ENCODE results near the gene KXD1.
"Not testable (repeated sequence)": the region's sequence is repeated elsewhere in the genome, so short reads cannot be mapped to it uniquely, and the experiment has no call there.

The KXD1 gene

DNA sequence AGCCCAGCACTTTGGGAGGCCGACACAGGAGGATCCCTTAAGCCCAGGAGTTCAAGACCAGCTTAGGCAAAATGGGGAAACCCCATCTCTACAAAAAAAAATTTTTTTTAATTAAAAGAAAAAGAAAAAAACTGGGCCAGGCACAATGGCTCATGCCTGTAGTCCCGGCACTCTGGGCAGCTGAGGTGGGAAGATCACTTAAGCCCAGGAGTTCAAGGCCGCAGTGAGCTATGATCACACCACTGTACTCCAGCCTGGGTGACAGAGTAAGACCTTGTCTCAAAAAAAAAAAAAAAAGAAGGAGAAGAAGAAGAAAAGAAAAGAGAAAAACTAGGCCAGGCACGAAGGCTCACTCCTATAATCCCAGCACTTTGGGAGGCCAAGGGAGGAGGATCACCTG lies 40.1 kb upstream of the KXD1 start:
- H3K4me3 ChIP-seq (ENCODE audit: control insufficient read depth, low read depth, low read length) = no peak overlapping the region
- TF ChIP-seq, protein P1, sequence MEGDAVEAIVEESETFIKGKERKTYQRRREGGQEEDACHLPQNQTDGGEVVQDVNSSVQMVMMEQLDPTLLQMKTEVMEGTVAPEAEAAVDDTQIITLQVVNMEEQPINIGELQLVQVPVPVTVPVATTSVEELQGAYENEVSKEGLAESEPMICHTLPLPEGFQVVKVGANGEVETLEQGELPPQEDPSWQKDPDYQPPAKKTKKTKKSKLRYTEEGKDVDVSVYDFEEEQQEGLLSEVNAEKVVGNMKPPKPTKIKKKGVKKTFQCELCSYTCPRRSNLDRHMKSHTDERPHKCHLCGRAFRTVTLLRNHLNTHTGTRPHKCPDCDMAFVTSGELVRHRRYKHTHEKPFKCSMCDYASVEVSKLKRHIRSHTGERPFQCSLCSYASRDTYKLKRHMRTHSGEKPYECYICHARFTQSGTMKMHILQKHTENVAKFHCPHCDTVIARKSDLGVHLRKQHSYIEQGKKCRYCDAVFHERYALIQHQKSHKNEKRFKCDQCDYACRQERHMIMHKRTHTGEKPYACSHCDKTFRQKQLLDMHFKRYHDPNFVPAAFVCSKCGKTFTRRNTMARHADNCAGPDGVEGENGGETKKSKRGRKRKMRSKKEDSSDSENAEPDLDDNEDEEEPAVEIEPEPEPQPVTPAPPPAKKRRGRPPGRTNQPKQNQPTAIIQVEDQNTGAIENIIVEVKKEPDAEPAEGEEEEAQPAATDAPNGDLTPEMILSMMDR (conservative IDR thresholded peaks at IDR 0.05; ENCODE audit: control insufficient read depth, insufficient read depth, low read depth, low read length) = no peak
- DNase-seq (ENCODE audit: low read depth) = no peak

DNA sequence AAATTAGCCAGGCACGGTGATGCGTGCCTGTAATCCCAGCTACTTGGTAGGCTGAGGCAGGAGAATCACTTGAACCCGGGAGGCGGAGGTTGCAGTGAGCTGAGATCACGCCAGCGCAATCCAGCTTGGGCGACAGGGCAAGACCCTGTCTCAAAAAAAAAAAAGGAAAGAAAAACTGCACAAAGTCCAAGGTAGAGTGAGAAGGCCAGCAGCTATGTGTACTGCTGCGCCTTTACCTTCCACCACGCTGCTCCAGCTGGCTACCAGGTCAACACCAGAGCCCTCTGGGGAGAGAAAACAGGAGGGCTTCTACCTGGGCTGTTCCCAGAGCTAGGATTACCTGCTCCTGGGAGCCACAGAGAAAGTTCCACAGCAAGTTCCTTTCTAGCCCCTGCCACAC lies 39.0 kb upstream of the KXD1 start:
- TF ChIP-seq, protein P1 (conservative IDR thresholded peaks at IDR 0.05; ENCODE audit: control insufficient read depth, insufficient read depth, low read depth, low read length) = no peak
- DNase-seq (ENCODE audit: low read depth) = no peak
- no peak overlapping the region for H3K4me3 ChIP-seq (ENCODE audit: control insufficient read depth, low read depth, low read length)

DNA sequence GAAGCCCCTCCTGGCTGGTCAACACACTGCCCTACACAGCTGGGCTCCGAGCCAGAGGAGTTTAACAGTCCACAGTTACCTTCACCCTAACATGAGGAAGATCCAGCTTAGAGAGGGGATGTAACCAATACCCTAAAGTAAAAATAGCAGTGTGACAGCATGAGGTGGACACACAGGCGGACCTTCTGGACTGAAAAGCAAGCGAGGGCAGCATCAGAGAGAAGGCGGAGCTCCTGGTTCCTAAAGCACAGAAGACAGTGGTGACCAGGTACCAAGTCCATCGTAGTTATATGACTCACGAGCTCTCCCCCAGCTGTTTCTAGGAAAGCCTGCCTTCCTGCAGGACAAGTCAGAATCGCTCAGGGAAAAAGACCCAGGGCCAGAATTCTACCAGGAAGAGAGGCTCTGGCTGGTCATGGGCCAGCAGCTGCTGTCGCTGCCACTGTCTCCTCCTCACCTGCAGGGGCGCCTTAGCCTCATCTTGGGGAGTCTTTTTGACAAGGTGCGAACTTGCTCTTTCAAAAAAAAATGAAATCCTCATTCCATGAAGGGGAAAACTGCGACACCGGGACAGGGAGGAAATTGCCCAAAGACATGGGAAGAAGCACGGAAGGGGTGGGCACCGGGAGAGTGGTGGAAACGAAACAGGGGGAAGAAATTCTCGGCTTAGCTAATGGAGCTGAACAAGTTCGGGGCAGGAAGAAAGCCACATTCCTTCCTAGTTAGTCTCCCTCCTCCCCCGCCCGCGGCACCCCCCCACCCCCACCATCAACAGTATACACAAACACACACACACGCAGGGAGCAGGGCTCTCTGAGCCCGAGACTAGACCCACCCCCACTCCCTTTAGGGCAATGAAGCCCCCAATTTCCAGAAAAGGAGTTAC lies 37.5 kb upstream of the KXD1 start:
- H3K4me3 ChIP-seq (ENCODE audit: control insufficient read depth, low read depth, low read length) = peak overlapping the region; percentile 73
- TF ChIP-seq, protein P1 (conservative IDR thresholded peaks at IDR 0.05; ENCODE audit: control insufficient read depth, insufficient read depth, low read depth, low read length) = peak; percentile 55
- DNase-seq (ENCODE audit: low read depth) = peak; percentile 85

DNA sequence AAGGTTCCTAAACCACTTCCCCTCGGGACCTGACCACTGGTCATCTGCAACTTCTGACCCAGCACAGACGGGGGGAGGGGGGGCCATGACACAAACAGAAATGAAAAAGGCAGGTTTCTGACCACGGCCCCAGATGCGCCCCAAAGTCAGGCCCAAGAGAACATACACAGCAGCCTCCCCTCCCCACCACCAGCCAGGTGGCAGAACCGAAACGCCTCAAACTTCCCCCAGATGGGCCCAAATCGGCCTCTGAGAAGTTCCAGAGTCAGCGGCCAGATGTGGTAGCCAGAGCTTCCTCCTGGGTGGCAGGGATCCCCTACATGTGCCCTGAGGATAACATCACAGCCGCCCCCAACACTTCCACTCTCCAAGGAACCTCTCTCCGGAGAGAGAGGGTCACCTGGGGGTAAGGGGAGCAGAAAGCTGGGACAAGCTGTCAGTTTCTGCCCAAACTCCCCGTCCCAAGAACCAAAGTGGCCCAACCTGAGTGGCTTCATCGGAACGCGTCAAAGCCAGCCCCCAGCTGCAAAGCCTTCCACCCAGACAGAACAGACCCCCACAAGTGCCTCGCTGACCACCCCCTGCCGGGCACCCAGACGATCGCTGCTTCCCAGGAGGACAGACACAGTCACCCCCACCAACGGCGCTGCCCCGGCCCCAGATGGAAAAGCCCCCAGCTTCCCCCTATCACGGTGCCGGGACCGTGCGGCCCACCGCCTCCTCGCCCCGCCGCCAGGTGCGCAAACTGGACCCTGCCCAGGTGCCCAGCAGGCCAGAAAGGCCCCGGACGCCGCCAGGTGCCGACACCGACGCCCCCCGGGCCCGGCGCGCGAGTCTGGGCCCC lies 36.6 kb upstream of the KXD1 start:
- DNase-seq (ENCODE audit: low read depth) = no peak
- TF ChIP-seq, protein P1 (conservative IDR thresholded peaks at IDR 0.05; ENCODE audit: control insufficient read depth, insufficient read depth, low read depth, low read length) = no peak
- peak overlapping the region; percentile 73 for H3K4me3 ChIP-seq (ENCODE audit: control insufficient read depth, low read depth, low read length)

DNA sequence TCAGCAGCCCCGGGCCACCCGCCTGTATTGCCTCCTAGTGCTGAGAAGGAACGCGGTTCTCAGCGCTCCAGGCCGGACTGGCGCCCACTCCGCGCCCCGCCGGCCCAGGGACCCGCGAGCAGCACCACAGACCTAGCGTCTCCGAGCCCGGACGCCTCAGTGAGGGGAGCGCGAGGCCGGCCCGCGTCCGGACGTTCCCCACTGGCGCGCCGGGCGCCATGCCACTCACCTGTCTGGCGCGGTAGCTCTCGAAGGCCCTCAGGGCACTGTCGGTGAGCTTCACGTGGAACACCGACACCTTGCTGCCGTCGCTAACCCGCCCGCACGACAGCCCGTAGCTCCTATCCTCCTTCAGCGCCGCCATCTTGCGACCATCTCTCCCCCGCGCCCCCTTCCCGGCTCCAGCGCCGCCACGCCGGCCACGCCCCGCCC lies 36.0 kb upstream of the KXD1 start, which contains the start of gene ELL:
TSS of gene ELL (minus strand) at position 379 of the 432 bp plus-strand sequence. CDS start at position 364, 15 bp downstream.
- H3K4me3 ChIP-seq (ENCODE audit: control insufficient read depth, low read depth, low read length) = peak within 1 kb of the TSS; percentile 73
- no peak for DNase-seq (ENCODE audit: low read depth)
- TF ChIP-seq, protein P1 (conservative IDR thresholded peaks at IDR 0.05; ENCODE audit: control insufficient read depth, insufficient read depth, low read depth, low read length) = no peak

DNA sequence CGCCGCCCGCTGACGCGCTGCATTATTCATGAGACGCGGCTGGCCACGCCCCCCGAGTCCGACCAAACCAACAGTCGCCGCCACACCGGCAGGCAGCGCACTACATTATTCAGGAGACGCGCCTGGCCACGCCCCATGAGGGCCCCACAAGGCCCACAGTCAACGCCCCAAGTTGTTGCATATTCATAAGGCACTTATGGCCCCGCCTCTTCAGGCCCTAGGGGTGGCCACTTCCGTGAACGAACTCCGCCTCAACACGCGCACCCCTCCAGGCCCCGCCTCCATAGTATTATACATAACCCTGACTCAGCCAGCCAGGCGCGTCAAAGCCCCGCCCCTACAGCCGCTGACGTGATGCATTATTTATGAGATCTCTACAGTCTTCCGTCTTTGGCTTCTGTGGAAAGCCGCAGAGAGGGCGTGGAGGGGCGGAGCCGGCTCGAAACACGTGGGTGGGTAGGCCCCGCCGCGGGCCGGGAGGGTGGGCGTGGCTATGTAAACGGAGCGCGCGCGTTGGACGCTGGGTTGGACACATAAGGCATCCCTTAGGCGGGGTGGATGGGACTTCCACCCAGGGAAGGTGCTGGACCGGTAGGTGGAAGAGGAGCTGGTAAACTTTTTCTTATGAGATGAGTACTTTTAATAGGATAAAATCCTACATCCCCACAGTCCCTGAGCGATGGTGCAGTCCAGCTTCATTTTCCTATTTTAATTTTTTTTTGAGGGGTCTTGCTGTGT lies 35.4 kb upstream of the KXD1 start:
- peak; percentile 100 for DNase-seq (ENCODE audit: low read depth)
- TF ChIP-seq, protein P1 (conservative IDR thresholded peaks at IDR 0.05; ENCODE audit: control insufficient read depth, insufficient read depth, low read depth, low read length) = no peak
- peak overlapping the region; percentile 73 for H3K4me3 ChIP-seq (ENCODE audit: control insufficient read depth, low read depth, low read length)

DNA sequence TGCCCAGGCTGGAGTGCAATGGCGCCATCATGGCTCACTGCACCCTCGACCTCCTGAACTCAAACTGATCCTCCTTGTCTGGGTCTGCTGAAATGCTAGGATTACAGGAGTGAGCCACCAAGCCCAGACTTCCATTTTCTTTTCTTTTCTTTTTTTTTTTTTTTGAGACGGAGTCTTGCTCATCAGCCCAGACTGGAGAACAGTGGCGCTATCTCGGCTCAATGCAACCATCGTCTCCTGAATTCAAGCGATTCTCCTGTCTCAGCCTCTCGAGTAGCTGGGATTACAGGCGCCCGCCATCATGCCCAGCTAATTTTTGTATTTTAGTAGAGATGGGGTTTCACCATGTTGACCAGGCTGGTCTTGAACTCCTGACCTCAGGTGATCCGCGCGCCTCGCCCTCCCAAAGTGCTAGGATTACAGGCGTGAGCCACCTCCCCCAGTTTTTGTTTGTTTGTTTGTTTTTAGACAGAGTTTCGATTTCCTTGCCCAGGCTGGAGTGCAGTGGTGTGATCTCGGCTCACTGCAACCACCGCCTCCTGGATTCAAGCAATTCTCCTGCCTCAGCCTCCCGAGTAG lies 34.7 kb upstream of the KXD1 start:
- DNase-seq (ENCODE audit: low read depth) = not testable (repeated sequence)
- H3K4me3 ChIP-seq (ENCODE audit: control insufficient read depth, low read depth, low read length) = peak overlapping the region; percentile 22
